GM12864 (cell line): Measurements from ENCODE around the gene FFAR3.

Source experiments
- DNase-seq: peaks from one replicate; pipeline ENCODE4 v3.0.0-alpha.2; 2011; ENCODE audit warnings: low read depth
- H3K4me3 ChIP-seq: 2 replicates; pipeline ENCODE4 v1.5.1; 2011; ENCODE audit warnings: mild to moderate bottlenecking, low read depth, low read length, control low read depth
- CTCF ChIP-seq: IDR thresholded peaks from 2 replicates; pipeline ENCODE4 v1.5.1; 2011; ENCODE audit warnings: low read depth, mild to moderate bottlenecking, moderate library complexity, low read length, control low read depth, inconsistent platforms; ENCODE audit errors: missing control alignments

Gene FFAR3

GRCh38 chr19:35329323-35329722, 28.9 kb upstream of the FFAR3 start:
- DNase-seq: no peak
- peak overlapping the region; percentile 87 for H3K4me3 ChIP-seq
- no peak for TF ChIP-seq CTCF

GRCh38 chr19:35330475-35330874, 27.8 kb upstream of the FFAR3 start:
- peak overlapping the region; percentile 87 for H3K4me3 ChIP-seq
- DNase-seq: peak; percentile 88
- TF ChIP-seq CTCF: no peak

- H3K4me3 ChIP-seq: peak overlapping the region; percentile 87
- TF ChIP-seq CTCF: no peak
- DNase-seq: no peak
Measured at GRCh38 chr19:35331551-35332214, 26.6 kb upstream of the FFAR3 start.

GRCh38 chr19:35332817-35333216, 25.4 kb upstream of the FFAR3 start:
- H3K4me3 ChIP-seq: peak overlapping the region; percentile 87
- TF ChIP-seq CTCF: peak; percentile 24
- DNase-seq: no peak

GRCh38 chr19:35334144-35334753, 24.0 kb upstream of the FFAR3 start:
- no peak for DNase-seq
- TF ChIP-seq CTCF: no peak
- H3K4me3 ChIP-seq: peak overlapping the region; percentile 87

GRCh38 chr19:35336166-35336955, 21.9 kb upstream of the FFAR3 start:
- peak overlapping the region; percentile 11; the same call in 1 of the 2 replicates for H3K4me3 ChIP-seq
- DNase-seq: no peak
- TF ChIP-seq CTCF: no peak
